Uterus (tissue), 4 donors: ENCODE data around the gene CD200R1. TPM values are rescaled to one million over a fixed set of nuclear protein-coding genes. Genes with fewer than 3 reads are reported as not detected.

Experiments used
- DNase-seq, 2 donors: peaks; one replicate each; pipeline ENCODE4 v3.0.0-alpha.2; 2019 to 2020
- H3K27ac ChIP-seq, 2 donors: fragments of 200-600 bp; sonication (generic); 1 replicate in 1 of 2; 2 replicates in 1 of 2; pipeline ENCODE4 v1.5.1; 2016 to 2018
- H3K27me3 ChIP-seq, 2 donors: fragments of 200-600 bp; sonication (generic); one replicate each; pipeline ENCODE4 v1.5.1; 2018 to 2019; ENCODE audit warnings: control low read depth in 1 of 2
- H3K36me3 ChIP-seq, 2 donors: fragments of 200-600 bp; sonication (generic); one replicate each; pipeline ENCODE4 v1.5.1; 2019; ENCODE audit warnings: control low read depth in 1 of 2
- H3K4me1 ChIP-seq, 2 donors: fragments of 200-600 bp; sonication (generic); one replicate each; pipeline ENCODE4 v1.5.1; 2018 to 2019; ENCODE audit warnings: control low read depth in 1 of 2
- H3K4me3 ChIP-seq, 2 donors: fragments of 200-600 bp; sonication (generic); 1 replicate in 1 of 2; 2 replicates in 1 of 2; pipeline ENCODE4 v1.5.1; 2018 to 2019; ENCODE audit warnings: mild to moderate bottlenecking in 1 of 2
- H3K9me3 ChIP-seq, 2 donors: fragments of 200-600 bp; sonication (generic); one replicate each; pipeline ENCODE4 v1.5.1; 2019; ENCODE audit warnings: control low read depth in 1 of 2
- POLR2A ChIP-seq, 2 donors: fragments of 450-650 bp; IDR thresholded peaks; one replicate each; pipeline ENCODE4 v1.6.1; 2016; ENCODE audit warnings: antibody characterized with exemption in 2 of 2, mild to moderate bottlenecking in 1 of 2, moderate library complexity in 1 of 2
- intact Hi-C: fragments of 100-400 bp; cut with DNase I; formaldehyde crosslinking; loops from one replicate; pipeline ENCODE4 v1.15.1; 2023; ENCODE audit warnings: low total_unique reads
- total RNA-seq, 4 donors: library from RNA; depleted of rRNA in 3 of 4; stranded (reverse); fragments of >200 nt in 3 of 4; gene quantifications; one replicate each; pipeline versions ENCODE4 v1.1.0 to v1.2.4, GENCODE V29; 2014 to 2023
- TF ChIP-seq, protein P1 (sequence below), 4 experiments: fragments of 200-600 bp in 2 of 4; fragments of 450-650 bp in 2 of 4; sonication (generic) in 2 of 4; IDR thresholded peaks; one replicate each; pipeline ENCODE4 v1.5.1; 2016 to 2019; ENCODE audit warnings: antibody characterized with exemption in 4 of 4, mild to moderate bottlenecking in 2 of 4, moderate library complexity in 1 of 4
- donor health status: DM: yes; HTN: yes; CAD: no.

The CD200R1 gene
- total RNA-seq, 4 donors from 2014 or later = 0.40 to 5.7 (median 1.5) TPM; not detected in 1

DNA sequence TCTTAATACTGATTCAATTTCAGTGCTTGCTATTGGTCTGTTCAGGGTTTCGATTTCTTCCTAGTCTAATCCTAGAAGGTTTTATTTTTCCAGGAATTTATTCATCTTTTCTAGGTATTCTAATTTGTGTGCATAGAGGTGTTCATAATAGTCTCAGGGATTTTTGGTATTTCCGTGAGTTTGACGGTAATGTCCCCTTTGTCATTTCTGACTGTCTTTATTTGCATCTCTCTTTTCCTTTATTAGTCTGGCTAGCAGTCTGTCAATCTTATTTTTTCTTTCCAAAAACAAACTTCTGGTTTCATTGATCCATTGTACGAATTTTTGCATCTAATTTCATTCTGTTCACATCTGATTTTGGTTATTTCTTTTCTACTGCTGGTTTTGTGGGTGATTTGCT, 93.0 kb downstream of the CD200R1 start:
- Histone ChIP-seq H3K4me3 (no peak overlapping the region), H3K9me3 (no peaks in the 10 kb centered on the region), H3K27me3 (no peaks in the 10 kb centered on the region), H3K27ac (no peak overlapping the region), H3K36me3 (no peaks in the 10 kb centered on the region), H3K4me1 (no peaks in the 10 kb centered on the region)
- TF ChIP-seq POLR2A (IDR thresholded peaks at IDR 0.05) = no peak
- TF ChIP-seq, protein P1, sequence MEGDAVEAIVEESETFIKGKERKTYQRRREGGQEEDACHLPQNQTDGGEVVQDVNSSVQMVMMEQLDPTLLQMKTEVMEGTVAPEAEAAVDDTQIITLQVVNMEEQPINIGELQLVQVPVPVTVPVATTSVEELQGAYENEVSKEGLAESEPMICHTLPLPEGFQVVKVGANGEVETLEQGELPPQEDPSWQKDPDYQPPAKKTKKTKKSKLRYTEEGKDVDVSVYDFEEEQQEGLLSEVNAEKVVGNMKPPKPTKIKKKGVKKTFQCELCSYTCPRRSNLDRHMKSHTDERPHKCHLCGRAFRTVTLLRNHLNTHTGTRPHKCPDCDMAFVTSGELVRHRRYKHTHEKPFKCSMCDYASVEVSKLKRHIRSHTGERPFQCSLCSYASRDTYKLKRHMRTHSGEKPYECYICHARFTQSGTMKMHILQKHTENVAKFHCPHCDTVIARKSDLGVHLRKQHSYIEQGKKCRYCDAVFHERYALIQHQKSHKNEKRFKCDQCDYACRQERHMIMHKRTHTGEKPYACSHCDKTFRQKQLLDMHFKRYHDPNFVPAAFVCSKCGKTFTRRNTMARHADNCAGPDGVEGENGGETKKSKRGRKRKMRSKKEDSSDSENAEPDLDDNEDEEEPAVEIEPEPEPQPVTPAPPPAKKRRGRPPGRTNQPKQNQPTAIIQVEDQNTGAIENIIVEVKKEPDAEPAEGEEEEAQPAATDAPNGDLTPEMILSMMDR (IDR thresholded peaks at IDR 0.05) = no peak
- DNase-seq = no peak
- intact Hi-C loops = no loop called here

DNA sequence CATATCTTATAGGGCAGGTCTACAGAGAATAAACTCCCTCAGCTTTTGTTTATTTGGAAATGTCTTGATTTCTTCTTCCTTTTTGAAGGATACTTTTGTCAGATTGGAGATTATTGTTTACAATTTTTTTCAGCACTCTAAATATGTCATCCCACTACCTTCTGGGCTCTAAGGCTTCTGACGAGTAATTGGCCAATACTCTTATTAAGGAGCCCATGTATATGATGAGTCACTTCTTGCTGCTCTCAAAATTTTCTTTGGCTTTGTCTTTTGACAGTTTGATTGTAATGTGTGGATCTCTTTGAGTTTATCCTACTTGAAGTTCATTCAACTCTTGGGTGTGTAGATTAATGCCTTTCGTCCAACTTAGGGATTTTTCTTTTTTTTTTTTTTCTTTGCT, 99.3 kb downstream of the CD200R1 start:
- H3K36me3 ChIP-seq = no peaks in the 10 kb centered on the region
- H3K4me1 ChIP-seq = no peaks in the 10 kb centered on the region
- H3K27me3 ChIP-seq = no peaks in the 10 kb centered on the region
- DNase-seq = no peak
- H3K4me3 ChIP-seq = no peak overlapping the region
- no peak for TF ChIP-seq POLR2A (IDR thresholded peaks at IDR 0.05)
- TF ChIP-seq, protein P1 (IDR thresholded peaks at IDR 0.05) = no peak
- intact Hi-C loops = no loop called here
- H3K9me3 ChIP-seq = no peaks in the 10 kb centered on the region
- no peak overlapping the region for H3K27ac ChIP-seq

DNA sequence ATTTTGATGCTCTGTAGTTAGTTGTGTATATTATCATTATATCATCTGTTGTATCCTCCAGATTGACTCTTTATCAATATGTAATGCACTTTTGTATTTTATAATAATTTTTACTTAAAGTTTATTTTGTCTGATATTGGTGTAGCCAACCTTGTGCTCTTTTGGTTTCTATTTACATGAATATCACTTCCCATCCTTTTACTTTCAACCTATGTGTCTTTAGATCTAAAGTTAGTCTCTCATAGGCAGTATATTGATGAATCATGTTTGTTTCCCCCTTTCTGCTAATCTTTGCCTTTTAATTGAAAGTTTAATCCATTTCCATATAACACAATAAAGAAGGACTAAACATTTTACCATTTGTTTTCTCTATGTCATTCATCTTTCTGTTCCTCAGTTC, 100.2 kb downstream of the CD200R1 start:
- DNase-seq = no peak
- no peak overlapping the region for H3K4me3 ChIP-seq
- H3K27ac ChIP-seq = no peak overlapping the region
- H3K27me3 ChIP-seq = no peaks in the 10 kb centered on the region
- TF ChIP-seq POLR2A (IDR thresholded peaks at IDR 0.05) = no peak
- TF ChIP-seq, protein P1 (IDR thresholded peaks at IDR 0.05) = no peak
- H3K9me3 ChIP-seq = peaks cover 0 to 5% of the 10 kb centered on the region in 2 donors
- intact Hi-C loops = no loop called here
- H3K4me1 ChIP-seq = no peaks in the 10 kb centered on the region
- no peaks in the 10 kb centered on the region for H3K36me3 ChIP-seq

DNA sequence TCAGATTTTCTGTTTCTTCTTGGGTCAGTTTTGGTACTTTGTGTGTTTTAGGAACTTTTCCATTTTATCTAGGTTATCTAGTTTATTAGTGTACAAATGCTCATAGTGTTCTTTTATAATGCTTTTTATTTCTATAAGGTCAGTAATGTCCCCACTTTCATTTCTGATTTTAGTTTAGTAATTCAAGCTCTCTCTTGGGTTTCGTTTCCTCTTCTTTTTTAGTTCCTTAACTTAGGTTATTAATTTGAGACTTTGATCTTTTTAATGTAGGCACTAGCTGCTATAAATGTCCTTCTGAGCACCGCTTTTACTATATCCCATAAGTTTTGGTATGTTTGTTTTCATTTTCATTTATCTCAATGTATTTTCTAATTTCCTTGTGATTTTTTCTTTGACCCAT, 101.3 kb downstream of the CD200R1 start:
- no peaks in the 10 kb centered on the region for H3K36me3 ChIP-seq
- no peaks in the 10 kb centered on the region for H3K27me3 ChIP-seq
- no peak for DNase-seq
- no peaks in the 10 kb centered on the region for H3K4me1 ChIP-seq
- TF ChIP-seq, protein P1 (IDR thresholded peaks at IDR 0.05) = no peak
- no peak for TF ChIP-seq POLR2A (IDR thresholded peaks at IDR 0.05)
- H3K4me3 ChIP-seq = no peak overlapping the region
- H3K9me3 ChIP-seq = peaks cover 0 to 5% of the 10 kb centered on the region in 2 donors
- intact Hi-C loops = no loop called here
- H3K27ac ChIP-seq = no peak overlapping the region

DNA sequence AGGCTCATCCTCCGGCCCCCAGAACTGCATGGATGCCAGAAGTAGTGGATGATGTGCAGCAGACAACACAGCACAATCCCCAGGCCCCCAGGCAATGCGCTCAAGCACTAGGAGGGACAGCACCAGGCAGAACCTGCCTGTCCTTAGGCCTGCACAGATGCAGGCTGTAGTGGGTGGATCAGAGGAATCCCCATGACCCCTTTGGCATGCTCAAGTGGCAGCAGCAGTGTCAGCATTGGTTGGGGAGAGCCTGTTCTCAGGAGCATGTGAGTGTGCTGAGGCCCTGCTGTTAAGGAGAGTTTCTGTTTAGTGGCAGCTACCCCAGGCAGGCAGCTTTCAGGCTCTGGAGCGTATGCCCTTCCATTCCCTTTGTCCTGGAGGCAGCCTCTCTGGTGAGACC, 103.2 kb downstream of the CD200R1 start:
- Histone ChIP-seq H3K27me3 (no peaks in the 10 kb centered on the region), H3K4me1 (no peaks in the 10 kb centered on the region), H3K9me3 (peaks cover 0 to 5% of the 10 kb centered on the region in 2 donors), H3K4me3 (no peak overlapping the region), H3K36me3 (no peaks in the 10 kb centered on the region), H3K27ac (no peak overlapping the region)
- DNase-seq = no peak
- TF ChIP-seq POLR2A (IDR thresholded peaks at IDR 0.05) = no peak
- TF ChIP-seq, protein P1 (IDR thresholded peaks at IDR 0.05) = no peak
- intact Hi-C loops = no loop called here

Other genes starting within 250 kb of the CD200R1 start
- not detected for gene CD200R1L, start 128.2 kb downstream of the CD200R1 start, total RNA-seq
- 10 to 100 TPM in 3 of 4 donors, 1 to 10 TPM in 1; 5.4 to 37.6 (median 18.4) TPM for gene GTPBP8, start 15.9 kb upstream of the CD200R1 start, total RNA-seq
- 100 to 1,000 TPM; 103 to 169 (median 105) TPM for gene BOC, start 236.5 kb upstream of the CD200R1 start, total RNA-seq